GM13977 (cell line): ENCODE measurements around the gene NFKB1.
A peak's percentile ranks its signal among the peaks of the same experiment; 100 is the strongest.

Source experiments
- DNase-seq: peaks from one replicate; pipeline ENCODE4 v3.0.0; 2012; ENCODE audit warnings: low spot score
- CTCF ChIP-seq: IDR thresholded peaks from 2 replicates; pipeline ENCODE4 v1.5.1; 2012; ENCODE audit warnings: mild to moderate bottlenecking, control low read depth; ENCODE audit not compliant: insufficient read depth; ENCODE audit errors: extremely low read depth, missing control alignments
- in situ Hi-C: fragments of 300-500 bp; cut with MboI; formaldehyde crosslinking; loops from one replicate; pipeline ENCODE4 v1.12.0; 2022; ENCODE audit warnings: low sequenced_read_pairs, low pct_unique_long_range_greater_than_20kb, mixed read lengths, inconsistent platforms; ENCODE audit not compliant: unreplicated experiment

Gene NFKB1

GRCh38 chr4:102593147-102593546, 92.0 kb downstream of the NFKB1 start:
- TF ChIP-seq CTCF: no peak
- DNase-seq: no peak
- in situ Hi-C loops: no loop called here

DNA sequence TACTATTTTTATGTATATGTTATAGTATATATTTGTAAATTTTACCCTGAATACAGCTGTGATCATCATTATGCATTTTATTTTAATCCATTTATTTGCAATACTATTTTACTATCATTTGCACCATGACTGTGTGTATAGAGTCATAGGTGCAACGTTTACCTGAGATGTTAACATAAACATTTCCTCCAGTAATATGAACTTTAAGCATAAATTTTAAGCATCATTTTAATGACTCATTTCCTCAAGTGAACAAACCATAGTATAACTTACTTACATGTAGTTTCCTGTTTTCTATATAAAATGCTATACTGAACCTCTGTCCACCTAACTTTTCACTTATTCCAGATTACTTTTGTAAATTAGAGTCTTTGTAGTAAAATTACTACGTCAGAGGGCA, 92.8 kb downstream of the NFKB1 start:
- no peak for TF ChIP-seq CTCF
- in situ Hi-C loops: no loop called here

DNA sequence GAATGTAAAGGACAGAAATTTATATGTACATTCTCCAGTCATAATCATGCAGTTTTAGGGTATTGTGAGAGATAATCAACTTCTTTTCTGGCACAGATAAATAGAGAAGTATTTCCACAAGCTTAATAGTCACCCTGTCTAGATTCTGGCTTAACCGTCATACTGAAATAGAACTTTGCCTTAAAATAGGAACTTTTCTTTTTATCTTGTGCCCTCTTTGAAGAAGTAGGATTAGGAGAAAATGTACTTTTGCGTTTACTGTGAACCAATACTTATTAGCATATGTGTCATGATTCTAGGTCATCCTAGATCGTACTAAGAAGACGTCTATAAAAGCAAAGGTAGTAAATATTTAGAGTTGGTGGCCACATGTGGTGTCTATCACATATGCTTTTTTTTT, 95.4 kb downstream of the NFKB1 start:
- no peak for DNase-seq
- in situ Hi-C loops: no loop called here
- no peak for TF ChIP-seq CTCF

More for the DNA sequence above, 92.8 kb downstream of the NFKB1 start:
- no peak for DNase-seq

DNA sequence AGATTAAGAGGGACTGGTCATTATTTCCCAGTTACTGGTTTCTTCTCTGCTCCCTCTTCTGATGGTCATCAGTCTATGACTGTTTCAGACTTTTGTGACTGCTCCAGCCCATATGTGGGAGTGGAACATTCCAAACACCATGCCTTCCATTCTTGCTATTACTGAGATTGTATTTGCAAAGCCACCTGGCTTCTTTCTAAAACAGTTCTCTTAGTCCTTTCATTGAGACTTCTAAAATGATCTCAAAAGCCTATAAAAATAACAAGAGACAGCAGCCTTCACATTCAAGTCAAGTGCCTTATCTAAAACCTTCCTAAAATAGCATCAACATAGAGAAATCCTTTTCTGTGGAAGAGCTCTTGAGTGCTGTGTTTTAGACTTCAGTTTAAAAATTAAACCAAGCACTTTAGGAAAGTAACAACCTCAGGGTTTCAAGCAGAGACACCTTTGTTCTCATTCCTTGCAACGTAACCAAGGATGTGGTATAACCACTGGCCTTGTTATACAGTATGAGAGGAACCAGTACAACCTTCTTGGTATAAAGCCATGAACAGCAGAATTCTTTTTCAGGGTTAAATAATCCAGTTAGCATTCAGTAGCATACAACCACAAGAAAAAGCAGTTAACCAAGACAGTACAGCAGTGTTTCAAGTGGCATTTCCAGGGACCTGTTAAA, 97.1 kb downstream of the NFKB1 start:
- no peak for TF ChIP-seq CTCF
- no peak for DNase-seq
- in situ Hi-C loops: no loop called here

- in situ Hi-C loops: no loop called here
- DNase-seq: peak; percentile 43
- TF ChIP-seq CTCF: no peak
Measured at GRCh38 chr4:102598762-102599374, 97.7 kb downstream of the NFKB1 start.

- in situ Hi-C loops: no loop called here
- no peak for DNase-seq
- TF ChIP-seq CTCF: no peak
Measured at GRCh38 chr4:102599455-102599854, 98.3 kb downstream of the NFKB1 start.
